ENCODE data around the gene IL16.
A peak's percentile ranks its signal among the peaks of the same experiment; 100 is the strongest.
"Not testable (repeated sequence)": the region's sequence is repeated elsewhere in the genome, so short reads cannot be mapped to it uniquely, and the experiment has no call there.

IL16 gene

DNA sequence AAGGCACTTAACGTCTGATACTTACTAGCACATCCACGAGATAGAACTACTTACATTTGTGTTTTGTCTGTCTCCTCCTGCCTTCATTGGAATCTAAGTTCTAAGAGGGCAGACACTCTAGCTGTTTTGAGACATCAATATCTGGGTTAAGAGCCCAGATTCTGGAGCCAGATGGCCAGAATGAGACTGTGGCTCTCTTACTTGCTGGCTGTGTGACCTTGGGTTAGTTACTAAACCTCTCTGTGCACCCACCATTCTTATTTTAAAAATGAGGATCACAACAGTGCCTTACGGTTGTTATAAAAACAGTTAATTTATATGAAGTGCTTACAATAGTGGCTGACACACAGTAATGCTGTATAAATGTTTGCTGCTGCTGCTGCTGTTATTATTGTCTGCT, 119.6 kb downstream of the IL16 start:
- DNase-seq: no peak

DNA sequence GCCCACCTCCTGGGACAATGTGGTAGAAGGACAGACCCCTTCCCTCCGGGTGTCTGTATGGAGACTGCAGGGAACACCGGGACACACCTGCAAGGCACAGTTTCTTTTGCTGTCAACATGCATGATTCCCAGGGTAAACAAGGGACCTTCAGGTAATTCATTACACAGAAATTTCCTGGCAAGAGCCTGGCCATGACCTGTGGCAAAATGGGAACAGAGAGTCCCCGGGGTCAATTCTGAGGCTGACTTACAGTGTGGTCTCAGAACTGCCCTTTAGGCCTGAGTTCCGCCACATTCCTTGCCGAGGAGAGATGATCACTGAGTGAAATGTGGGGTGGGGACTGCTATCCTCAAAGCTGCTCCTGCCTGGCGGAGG, 121.0 kb downstream of the IL16 start:
- no peak for DNase-seq

DNA sequence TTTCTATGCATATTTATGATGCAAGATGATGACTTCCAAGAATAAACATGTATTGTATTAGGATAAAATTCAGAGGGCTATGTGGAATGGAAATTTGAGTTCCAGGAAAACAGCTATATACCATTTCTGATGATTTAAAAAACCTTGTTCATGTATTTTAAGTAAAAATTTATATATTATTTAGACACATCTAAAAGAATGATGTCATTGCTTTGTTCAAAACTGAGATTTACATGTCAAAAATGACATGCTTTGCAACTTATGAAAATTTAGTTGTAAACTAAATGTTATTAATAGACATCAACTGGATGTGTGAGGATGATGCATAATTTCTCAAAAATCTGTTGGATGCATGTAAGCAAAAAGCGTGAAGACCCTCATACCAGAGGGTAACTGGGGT, 125.0 kb downstream of the IL16 start:
- DNase-seq: no peak

DNA sequence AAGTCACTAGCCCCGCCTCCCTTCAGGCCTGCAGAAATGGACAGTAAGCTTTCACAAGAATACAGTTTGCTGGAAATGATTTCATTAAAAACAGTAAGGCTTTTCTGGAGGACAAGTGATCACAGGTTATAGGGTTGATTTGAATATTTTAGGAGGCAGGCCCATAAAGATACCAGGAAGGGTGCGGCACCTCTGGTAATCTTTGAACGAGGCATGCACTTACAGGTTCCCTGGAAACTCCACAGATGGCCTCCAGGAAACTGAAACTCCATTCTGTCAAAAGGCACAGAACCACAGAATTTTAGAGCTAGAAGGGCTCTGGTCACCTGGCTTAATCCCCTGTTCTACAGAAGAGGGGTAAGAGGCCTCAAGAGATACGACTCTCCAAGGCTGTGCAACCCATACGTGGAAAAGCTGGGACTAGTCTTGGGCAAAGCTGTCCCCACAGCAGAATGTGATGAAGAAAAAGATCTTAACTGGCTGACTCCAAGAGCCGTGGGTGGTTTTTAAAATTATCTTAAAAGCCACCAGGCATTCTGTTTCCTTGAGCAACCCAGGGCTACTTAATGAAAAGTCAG, 126.1 kb downstream of the IL16 start:
- no peak for DNase-seq

DNA sequence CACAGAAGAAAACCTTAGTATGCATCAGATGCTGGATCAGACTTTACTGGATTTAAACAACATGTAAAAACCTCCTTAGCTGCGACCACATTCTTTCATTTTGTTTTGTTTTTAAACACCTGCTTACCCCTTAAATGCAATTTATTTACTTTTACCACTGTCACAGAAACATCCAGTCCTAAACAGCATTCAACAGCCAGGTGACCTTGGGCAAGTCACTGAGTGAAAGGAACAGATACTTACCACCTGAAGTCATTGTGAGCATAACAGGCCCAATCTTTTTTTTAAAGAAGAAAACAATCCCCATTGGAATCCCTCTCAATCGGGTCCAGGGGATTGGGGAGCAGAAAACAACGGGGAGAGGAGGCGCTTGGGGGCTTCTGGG, 126.9 kb downstream of the IL16 start:
- DNase-seq: no peak

DNA sequence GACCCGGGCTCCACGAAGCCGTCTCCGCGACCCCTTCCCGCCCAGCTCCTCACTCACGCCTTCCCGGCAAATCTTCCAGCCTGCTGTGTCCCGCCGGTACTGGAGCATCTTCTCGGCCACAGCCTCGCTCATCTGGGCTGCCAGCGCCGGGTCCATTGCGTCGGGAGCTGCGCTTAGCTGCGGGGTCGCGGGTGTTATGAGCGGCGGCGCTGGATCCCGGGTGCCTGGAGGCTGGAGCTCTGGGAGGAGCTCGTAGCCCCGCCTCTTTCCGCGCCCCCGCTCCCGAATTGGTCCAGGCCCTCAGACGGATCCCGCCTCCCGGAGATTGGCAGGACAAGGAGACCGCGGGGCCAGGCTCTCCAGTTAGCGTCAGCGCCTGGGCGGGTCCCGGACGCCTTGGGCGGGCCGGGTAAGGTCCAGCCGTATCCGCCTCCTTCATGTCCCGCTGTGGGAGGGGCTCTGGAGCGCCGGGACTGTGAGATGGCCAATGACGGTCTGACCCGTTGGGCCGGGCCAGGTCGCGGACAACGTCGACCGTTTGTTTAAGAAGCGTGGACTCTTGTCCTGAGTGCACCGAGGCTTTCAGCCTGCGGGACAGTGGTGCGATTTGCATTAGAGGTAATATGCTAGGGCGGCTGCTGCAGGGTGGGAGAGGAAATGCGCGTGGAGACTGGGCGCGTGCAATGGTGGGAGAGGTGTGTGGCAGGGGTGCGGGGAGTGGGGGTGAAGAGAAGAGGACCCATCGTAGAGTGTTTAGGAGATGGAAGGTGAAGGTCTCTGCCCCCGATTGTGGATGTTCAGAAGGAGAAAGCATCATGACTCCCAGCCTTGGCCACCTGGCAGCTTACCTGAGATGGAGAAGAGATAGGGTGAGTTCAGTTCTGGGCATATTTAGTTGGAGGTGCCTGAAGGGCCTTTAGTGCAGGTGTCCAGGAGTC, 127.5 kb downstream of the IL16 start, which contains the start of gene STARD5:
Gene STARD5 (minus strand): TSS at position 198 of the 938 bp plus-strand sequence. CDS start 42 bp downstream, at position 156.
- peak; percentile 94 for DNase-seq

DNA sequence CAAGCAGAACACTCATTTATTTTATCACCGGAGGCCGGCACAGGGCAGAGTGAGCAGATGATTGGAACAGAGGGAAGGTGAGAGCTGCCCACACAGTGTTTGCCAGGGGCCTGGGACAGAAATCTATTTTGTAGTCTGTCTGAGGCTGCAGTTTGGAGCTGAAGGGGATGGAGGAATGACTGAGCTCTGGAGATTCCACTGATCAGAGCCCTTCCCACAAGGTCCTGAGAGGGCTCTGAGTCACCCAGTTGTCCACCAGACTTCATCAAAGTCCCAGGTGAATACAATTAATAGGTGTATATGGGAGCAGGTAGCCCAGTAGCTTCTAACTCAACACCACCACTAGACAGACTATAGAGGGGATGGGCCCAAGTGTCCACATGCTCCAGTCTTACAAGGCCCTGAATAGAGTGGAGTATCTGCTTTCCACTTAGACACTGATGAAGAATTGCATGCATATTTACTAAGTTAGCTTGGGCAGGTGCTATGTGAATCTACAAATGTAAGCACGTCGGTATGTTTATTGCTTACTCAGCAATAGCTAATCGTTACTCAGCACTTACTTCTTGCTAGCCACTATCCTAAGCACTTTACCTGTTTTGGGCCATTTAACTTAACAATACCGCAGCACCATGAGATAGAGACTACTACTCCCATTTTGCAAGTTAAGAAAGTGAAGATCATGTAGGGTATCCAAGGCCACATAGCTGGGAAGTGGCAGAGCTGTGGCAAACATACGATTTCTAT, 130.0 kb downstream of the IL16 start:
- DNase-seq: no peak

DNA sequence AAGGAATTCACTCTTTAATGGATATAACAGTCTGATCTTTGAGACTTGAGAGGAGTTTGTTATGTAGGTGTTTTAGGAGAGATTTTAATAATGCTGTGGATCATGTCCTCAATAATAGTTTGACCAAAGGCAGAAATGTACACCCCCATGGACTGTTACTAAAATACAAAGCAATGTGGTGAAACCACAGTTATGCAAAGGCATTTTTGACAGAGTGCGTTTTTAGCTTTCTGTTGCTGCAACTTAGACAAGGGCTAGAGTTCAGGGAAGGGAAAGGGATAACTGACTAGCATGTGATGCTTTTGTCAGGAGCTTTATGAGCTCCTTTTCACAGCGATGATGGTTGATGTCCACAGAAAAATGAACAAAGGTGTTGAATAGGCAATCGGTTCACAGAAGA, 130.8 kb downstream of the IL16 start:
- DNase-seq: no peak

DNA sequence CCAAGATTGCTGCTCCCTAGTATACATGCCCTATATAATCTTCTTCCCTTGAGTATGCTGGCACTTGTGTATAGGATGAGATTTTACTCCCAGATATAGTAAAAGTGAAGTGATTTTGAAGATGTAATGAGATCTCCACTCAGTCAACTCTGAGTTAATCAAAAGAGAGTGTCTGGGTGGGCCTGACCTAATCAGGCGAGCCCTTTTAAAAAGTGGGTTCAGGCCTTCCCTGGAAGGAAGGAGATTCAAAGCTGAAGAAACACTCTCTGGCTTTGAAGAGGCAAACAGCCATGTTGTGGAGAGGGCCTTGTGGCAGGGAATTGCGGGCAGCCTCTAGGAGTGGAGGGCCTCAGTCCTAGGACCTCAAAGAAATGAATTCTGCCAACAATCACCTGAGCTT, 132.8 kb downstream of the IL16 start:
- DNase-seq: no peak

DNA sequence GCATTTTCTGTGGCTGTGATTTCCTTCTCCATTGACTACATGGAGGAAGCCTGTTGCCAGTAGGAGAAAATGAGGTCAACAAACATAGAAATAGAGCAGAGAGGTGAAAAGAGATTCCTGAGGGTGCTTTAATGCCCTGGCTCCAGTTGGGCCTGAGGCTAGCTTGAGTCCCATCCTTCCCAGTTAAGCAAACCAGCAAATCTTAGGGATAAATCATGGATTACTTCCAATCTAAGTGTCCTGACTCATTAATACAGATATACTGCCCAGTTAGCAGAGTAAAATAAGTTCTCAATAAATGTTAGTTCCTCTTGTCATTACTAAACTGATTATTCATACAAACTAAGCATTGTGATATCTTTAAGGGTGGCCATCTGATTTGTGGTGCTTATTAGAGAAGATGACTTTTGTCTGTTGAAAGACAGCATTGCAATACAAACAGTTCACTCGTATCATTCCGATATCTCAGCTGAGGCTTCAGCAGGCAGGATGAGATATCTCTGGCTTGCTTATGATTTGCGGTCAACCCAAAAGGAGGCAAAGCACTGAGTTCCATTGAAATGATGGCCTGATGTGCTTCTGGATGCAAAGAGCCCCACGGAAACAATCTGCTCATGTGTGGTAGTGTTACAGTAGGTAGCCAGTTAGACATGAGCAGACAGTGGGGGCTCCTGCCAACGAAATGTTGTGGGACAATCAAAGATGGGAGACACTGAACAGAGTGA, 133.8 kb downstream of the IL16 start:
- DNase-seq: no peak

DNA sequence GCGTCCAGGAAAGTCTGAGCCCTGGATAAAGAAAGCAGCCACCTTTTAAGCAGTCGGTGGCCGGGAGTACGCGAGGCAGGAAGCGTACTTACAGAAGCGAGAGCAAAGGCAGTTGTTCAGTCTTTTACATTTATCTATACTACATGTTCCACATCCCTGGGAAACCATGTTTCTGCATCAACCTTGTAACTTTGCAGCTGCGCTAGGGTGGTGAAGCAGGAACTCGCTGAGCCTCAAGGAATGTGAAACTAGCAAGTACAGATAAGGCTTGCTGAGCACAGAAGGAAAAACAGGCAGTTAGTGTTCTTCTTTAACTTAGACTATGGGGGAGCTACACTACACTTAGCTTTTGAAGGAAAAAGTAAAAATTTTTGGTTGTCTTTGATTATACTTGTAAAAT, 134.5 kb downstream of the IL16 start:
- DNase-seq: not testable (repeated sequence)

DNA sequence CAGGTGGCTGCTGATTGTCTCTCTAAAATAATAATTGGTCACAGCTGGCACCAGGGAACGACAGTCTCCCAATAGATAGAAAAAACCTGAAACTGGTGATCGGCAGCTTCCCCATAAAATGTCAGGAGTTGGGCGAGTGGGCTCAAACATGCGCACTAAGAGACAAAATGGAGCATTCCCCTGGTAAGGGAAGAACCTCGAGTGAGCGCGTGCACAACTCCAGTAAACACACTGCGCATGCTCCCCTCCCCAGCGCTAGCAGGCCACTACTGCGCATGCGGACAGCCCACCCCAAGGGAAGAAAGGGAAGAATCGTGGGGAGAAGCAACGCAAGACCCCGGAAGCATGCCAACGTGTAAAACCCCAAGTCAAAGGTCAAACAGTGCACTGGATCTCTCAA, 134.9 kb downstream of the IL16 start:
- DNase-seq: no peak

DNA sequence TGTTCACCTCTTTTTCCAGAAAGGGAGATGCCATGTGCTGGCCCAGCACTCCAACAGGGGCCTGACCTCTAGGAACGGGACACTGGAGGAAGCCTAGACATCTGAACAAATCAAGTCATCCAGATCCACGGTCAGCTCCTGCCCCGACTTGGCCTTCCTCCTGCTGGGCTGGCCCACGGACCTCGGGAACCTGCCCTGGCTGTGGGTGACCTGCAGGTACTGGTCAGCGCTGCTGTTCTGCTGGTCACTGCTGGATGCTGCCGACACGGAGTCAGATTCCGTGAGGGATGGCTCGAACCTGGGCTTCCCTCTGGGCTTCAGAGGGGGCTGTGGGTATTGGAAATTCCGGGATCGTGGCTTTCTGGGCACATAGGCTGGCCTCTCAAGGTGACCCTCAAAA, 135.6 kb downstream of the IL16 start:
- DNase-seq: no peak

DNA sequence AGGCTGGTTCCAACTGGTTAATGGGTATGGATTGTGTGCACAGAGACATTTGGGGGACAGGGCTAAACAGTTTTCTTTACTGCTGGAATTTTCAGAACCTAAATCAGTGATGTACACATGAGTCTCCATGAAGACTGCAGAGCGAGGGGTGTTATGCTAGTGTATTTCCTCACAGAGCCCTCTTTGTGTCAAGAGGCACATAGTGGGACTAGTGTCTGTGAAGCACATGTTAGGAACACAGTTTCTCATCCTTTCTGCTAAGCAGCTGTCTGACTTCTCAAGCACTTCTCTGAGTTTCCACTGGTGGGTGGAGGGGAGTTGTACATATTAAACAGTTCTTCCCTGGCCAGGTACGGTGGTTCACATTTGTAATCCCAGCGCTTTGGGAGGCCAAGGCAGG, 136.7 kb downstream of the IL16 start:
- no peak for DNase-seq

DNA sequence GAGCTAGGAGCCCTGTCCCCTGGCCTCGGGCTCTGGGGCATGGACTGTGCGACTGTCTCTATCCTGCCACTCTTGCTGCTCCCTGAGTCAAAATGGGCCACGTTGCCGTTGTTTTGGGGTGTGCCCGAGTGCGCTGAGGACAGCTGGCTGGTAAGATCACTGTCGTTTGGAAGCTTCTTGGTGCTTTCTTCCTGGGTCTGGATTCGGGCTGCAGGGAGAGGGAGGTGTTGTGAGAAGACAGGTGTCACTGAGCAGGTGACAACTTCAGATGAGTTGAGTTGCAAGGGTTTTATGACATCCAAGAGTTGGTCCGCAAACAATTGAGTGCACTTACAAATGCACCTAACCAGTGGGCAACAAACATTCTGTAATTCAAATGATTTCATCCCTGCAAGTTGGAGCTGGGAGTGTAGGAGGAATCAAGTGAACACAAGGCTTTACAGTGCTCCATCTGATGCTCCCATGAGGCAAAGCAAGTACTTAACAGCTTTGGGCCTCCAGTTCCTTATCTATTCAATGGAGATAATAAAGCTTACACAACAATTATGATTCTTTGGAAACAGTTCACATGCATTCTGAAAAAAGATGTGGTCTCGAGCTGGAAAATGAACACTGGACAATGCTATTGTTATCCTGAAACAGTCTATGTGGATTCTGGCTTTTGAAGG, 138.2 kb downstream of the IL16 start:
- DNase-seq: no peak

DNA sequence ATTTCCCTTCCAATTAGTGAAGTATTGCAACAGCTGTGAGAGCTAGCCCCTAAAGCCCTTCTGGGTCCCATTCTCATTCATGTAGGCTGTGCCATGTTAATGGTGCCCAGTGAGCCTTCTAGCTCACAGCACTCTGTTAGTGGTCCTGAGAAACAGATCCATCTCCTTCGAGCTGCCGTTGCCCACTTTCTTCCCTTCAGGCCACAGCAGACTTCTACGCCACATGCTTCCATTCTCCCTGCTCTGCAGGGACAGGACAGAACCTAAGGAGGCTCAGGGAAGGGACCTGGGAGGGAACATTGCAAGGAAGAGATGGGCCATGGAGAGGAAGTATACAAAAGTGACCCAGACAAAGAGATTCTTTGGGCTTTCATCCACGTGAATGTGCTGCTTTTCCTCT, 139.0 kb downstream of the IL16 start:
- no peak for DNase-seq

DNA sequence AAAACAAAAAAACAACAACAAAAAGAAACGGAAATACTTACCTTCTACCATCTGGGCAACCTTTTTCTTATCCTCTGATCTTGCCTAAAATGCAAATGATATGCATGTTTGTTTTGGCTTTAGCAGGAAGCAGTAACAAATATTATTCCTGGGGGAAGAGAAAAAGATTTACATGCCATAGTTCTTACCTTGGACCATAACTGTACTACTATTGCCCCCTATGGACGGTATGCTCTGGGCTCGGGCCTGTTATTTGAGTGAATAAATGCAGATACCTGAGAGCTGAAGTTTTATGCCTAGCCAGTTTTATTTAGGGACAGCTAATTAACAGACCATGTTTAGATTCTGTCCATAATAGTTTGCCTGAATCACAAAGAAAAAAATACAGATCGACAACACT, 139.9 kb downstream of the IL16 start:
- DNase-seq: peak; percentile 32 to 58

DNA sequence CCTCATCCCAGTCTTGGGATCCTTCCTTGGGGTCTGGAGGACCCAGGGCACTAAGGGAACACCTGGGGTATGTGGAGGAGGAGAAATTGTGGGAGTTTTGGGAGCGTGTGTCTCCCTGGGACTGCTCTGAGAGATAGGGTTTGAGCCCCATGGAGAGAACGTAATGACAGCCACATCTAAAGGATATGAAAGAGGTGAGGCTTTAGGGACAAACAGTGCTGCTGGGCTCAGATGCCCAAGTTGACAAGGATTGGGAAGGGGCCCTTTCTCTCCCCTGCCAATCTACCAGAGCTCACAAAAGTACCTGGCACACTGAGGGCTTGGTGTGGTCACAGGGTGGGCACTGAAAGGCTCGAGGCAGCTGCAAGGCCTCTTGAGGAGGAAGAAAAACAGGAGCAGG, 140.6 kb downstream of the IL16 start:
- DNase-seq: no peak

DNA sequence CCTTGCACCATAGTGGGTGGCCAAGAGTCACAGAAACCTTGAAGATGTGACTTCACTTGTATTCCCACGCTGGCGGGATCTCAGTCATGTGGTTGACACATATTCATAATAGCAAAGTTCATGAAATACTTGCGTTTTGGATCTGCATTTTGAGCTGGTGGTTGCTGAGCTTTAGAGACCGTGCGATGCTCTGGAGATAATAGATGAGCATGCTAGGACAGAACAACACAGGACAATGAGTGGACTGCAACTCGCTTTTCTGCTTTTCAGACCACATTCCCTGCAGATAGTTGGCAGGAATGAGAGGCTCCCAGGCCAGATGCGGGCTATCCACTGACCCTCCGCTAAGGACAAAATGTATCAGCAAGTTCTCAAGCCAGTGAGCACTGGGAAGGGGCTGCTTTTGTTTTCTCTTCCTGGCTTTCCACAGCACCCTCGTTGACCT, 141.1 kb downstream of the IL16 start:
- no peak for DNase-seq

DNA sequence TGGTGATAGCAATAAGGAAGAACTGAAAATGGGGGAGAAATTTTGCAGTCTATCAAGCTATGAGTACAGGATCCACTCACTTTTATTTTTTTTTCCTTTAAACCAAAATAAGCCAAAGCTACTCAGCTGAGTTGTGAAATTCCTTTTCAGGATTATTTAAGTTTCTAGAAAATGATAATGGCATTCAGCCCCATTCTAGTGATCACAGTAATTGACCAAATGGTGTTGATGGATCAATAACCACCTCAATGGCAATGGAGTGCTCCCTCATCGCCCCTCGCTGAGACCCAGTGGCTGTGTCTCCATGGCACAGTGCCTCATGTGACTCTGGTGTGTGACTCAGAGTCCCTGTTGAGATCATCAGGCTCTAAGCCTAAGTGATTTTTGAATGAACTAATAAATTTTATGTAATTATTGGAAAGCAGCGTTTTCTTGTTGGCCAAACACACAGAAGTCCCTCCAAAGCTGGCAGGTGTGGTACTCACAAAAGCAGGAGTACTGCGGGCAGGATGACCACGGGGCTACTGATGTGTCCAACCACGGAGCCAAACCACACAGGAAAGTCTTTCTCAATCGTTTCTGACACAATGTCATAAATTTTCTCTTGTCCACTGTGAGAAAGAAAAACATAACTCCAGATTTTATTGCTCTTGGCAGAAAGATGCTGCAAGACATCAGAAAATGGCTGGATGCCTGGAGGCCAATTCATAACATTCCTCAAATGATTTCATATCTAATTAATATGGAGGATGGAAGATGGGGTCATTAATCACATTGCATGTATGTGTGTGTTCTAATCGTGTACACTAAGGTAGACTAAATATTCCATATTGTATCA, 141.7 kb downstream of the IL16 start:
- no peak for DNase-seq

DNA sequence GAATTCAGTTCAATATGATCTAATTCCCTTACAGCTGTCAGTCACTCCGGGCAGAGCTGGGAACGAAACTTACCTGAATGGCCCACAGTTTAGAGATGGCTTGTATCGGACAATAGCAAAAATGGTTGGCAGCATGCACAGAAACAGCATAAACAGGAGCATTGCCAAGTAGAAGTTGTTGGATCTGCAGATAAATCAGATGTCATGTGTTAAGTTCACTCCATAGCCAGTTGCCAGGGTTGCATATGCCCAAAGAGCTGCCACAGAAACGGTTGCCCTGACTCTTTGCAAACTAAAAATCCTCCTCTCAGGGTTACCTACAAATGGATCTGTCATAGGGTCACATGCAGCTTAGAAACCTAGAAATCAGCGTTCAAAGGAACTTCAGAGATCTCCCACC, 142.6 kb downstream of the IL16 start:
- DNase-seq: no peak

DNA sequence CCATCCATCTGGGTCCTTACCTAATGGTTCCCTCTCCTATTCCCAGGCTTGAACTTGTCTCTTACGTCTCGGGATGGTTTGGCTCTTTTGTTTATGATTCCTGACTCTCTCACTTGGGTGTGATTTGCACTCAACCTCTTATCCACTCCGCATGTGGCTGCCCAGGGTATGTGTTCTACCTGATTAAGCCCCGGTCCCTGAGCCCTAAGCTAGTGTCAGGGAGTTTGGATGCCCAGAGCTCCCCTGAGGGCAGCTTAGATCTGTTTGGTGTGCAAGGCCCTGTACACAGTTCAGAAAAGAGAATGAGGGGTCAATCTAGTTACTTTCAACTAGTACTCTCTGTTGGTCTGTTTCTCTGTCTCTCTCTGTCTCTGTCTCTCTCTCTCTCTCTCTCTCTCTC, 143.2 kb downstream of the IL16 start:
- DNase-seq: no peak

Data from CD4-positive, alpha-beta T cell treated with Interleukin-1 beta for 1 hour (primary cell).